Chondrocyte (in vitro differentiated cells): ENCODE results near the gene CLDN24. TPM values are rescaled to one million over a fixed set of nuclear protein-coding genes. Genes with fewer than 3 reads are reported as not detected.

Experiments used
- DNase-seq: peaks from one replicate; pipeline ENCODE4 v3.0.0; 2021; ENCODE audit warnings: mixed read lengths, low spot score
- H3K27ac Mint-ChIP-seq: one replicate; pipeline ENCODE4 v1.8.0; 2021; ENCODE audit warnings: mild to moderate bottlenecking, moderate library complexity, mixed read lengths; ENCODE audit not compliant: unreplicated experiment
- H3K27me3 Mint-ChIP-seq: 2 replicates; pipeline ENCODE4 v1.8.0; 2021; ENCODE audit warnings: low read depth, mixed read lengths
- H3K36me3 Mint-ChIP-seq: 2 replicates; pipeline ENCODE4 v1.8.0; 2021; ENCODE audit warnings: low read depth, mixed read lengths
- H3K4me1 Mint-ChIP-seq: 2 replicates; pipeline ENCODE4 v1.8.0; 2021; ENCODE audit warnings: low read depth, mild to moderate bottlenecking, mixed read lengths
- H3K4me3 Mint-ChIP-seq: one replicate; pipeline ENCODE4 v1.8.0; 2021; ENCODE audit warnings: mild to moderate bottlenecking, moderate library complexity, mixed read lengths; ENCODE audit not compliant: unreplicated experiment
- H3K9me3 Mint-ChIP-seq: 2 replicates; pipeline ENCODE4 v1.8.0; 2021; ENCODE audit warnings: low read depth, mixed read lengths
- total RNA-seq: library from RNA; stranded (reverse); gene quantifications from 3 replicates; pipeline ENCODE4 v1.2.1, GENCODE V29; 2021
- TF ChIP-seq, protein P1 (sequence below): fragments of 200-600 bp; sonication (generic); IDR thresholded peaks from 2 replicates; pipeline ENCODE4 v1.5.0; 2021; ENCODE audit warnings: antibody characterized with exemption, mild to moderate bottlenecking, moderate library complexity

The CLDN24 gene
- total RNA-seq, 1 donor from 2014 or later: not detected

DNA sequence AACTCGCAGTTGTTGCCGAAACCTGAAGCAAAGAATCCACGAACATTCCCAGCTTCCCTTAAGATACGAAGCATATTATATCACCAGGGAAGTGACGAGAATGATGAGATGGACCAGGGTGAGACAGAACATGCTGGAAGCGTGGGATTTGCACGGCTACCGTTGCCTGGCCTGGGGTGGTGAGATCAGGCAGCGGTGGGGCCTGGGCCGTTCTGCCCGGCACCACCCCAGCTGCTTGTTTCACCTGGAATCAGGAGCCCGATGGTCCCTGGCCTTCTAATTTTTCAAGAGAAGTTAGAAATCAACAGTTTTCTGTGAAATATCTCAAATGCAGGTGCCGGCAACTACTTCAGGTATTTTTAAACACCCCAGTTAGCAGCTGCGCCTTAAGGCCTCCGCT lies 7.9 kb downstream of the CLDN24 start:
- Mint-ChIP-seq H3K4me1 (no peaks in the 10 kb centered on the region), H3K27me3 (no peaks in the 10 kb centered on the region), H3K4me3 (no peak overlapping the region), H3K36me3 (peaks cover 26% of the 10 kb centered on the region), H3K27ac (no peak overlapping the region), H3K9me3 (no peaks in the 10 kb centered on the region)
- no peak for DNase-seq
- TF ChIP-seq, protein P1, sequence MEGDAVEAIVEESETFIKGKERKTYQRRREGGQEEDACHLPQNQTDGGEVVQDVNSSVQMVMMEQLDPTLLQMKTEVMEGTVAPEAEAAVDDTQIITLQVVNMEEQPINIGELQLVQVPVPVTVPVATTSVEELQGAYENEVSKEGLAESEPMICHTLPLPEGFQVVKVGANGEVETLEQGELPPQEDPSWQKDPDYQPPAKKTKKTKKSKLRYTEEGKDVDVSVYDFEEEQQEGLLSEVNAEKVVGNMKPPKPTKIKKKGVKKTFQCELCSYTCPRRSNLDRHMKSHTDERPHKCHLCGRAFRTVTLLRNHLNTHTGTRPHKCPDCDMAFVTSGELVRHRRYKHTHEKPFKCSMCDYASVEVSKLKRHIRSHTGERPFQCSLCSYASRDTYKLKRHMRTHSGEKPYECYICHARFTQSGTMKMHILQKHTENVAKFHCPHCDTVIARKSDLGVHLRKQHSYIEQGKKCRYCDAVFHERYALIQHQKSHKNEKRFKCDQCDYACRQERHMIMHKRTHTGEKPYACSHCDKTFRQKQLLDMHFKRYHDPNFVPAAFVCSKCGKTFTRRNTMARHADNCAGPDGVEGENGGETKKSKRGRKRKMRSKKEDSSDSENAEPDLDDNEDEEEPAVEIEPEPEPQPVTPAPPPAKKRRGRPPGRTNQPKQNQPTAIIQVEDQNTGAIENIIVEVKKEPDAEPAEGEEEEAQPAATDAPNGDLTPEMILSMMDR: no peak

DNA sequence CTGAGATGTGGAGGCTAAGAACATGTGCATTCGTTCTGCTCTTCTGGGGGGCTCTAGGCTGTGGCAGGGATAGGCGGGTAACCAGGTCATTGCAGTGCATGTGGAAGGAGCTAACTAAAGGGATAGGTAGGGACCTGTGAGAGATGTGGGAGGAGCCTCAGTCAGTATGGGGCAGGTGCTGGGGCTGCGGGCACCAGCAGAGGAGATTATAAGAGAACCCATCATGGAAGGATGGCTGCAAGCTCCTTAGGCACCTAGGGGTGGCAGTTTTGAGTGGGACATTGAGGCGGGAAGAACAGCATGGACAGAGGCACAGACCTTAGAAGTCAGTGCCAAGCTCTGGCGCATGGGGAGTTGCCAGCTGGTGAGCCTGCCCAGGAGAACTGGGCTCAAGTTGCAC lies 9.4 kb downstream of the CLDN24 start:
- H3K4me1 Mint-ChIP-seq: no peaks in the 10 kb centered on the region
- TF ChIP-seq, protein P1: no peak

DNA sequence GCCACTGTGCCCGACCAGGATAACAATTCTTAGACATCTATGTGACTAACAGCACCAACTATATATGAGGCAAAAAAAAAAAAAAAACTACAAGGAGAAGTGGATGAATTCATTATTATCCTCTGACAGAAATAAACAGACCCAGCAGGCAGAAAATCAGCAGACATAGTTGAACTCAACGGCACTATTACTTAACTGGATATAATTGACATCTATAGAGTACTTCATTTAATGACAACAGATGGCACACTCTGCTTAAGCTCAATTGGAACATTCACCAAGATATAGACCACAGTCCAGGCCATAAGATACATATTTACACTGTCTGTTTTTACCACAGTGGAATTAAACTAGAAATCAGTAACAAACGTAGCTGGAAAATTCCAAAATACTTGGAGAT lies 15.4 kb downstream of the CLDN24 start:
- H3K9me3 Mint-ChIP-seq: no peaks in the 10 kb centered on the region
- no peak overlapping the region for H3K4me3 Mint-ChIP-seq
- H3K36me3 Mint-ChIP-seq: peaks cover 20% of the 10 kb centered on the region
- H3K27ac Mint-ChIP-seq: no peak overlapping the region
- H3K27me3 Mint-ChIP-seq: no peaks in the 10 kb centered on the region
- no peaks in the 10 kb centered on the region for H3K4me1 Mint-ChIP-seq
- DNase-seq: no peak
- TF ChIP-seq, protein P1: no peak

More for the DNA sequence above, 9.4 kb downstream of the CLDN24 start:
- Mint-ChIP-seq H3K27ac (no peak overlapping the region), H3K36me3 (peaks cover 32% of the 10 kb centered on the region), H3K27me3 (no peaks in the 10 kb centered on the region), H3K9me3 (no peaks in the 10 kb centered on the region), H3K4me3 (no peak overlapping the region)
- no peak for DNase-seq

DNA sequence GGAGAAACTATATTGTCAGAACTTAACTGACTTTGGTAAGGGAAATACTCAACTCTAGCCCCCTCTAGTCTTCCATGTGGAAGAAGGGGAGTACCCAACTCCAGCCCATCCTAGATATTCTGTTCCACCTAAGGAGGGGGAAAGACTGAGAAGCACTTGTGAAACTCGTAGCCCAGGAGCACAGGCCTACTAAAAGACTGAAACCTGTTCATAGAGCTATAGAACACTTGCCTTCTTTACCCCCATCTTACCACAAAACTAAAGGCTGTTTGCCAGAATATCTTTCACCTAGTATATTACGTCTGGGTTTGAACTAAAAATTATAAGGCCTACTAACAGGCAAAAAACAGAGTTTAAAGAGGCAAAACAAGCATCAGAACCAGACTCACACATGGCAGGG lies 17.7 kb downstream of the CLDN24 start:
- Mint-ChIP-seq H3K9me3 (no peaks in the 10 kb centered on the region), H3K4me1 (no peaks in the 10 kb centered on the region), H3K27me3 (no peaks in the 10 kb centered on the region), H3K36me3 (peaks cover 19% of the 10 kb centered on the region), H3K27ac (no peak overlapping the region), H3K4me3 (no peak overlapping the region)
- TF ChIP-seq, protein P1: no peak
- no peak for DNase-seq

DNA sequence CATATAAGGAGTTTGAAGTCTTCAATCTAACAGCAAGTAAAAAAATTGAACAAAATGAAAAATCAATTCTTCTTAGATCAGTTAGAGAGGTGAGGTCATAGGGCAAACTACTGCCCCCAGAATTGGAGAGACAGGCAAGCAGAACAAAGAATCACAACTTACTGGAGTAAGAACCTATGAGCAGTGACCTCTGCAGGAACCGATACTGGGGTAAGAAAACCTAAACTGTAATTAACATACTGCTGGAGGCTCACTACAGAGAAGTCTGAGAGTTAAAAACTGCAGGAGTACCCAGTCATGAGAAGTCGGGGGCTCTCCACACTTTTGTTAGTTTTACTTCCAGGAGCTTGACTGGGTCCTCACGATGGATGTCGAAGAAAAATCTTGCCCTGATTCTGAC lies 18.2 kb downstream of the CLDN24 start:
- Mint-ChIP-seq H3K9me3 (no peaks in the 10 kb centered on the region), H3K27me3 (no peaks in the 10 kb centered on the region), H3K4me3 (no peak overlapping the region), H3K27ac (no peak overlapping the region), H3K4me1 (no peaks in the 10 kb centered on the region), H3K36me3 (peaks cover 20% of the 10 kb centered on the region)
- TF ChIP-seq, protein P1: no peak
- DNase-seq: no peak
